Lower lobe of right lung (tissue), 2 donors: Measurements from ENCODE around the gene EPHA6. TPM values are rescaled to one million over a fixed set of nuclear protein-coding genes. Genes with fewer than 3 reads are reported as not detected.

Experiments
- ATAC-seq, 2 donors: fragments of 200-7000 bp; cut with Tn5 transposase; one replicate each; pipeline ENCODE4 v1.9.1; 2020 to 2022; ENCODE audit warnings: mild to moderate bottlenecking in 2 of 2, moderate library complexity in 2 of 2
- DNase-seq: peaks from one replicate; pipeline ENCODE4 v3.0.0-alpha.2; 2020
- H3K27ac ChIP-seq: fragments of 200-600 bp; one replicate; pipeline ENCODE4 v1.8.0; 2022
- H3K27me3 ChIP-seq: fragments of 200-600 bp; one replicate; pipeline ENCODE4 v1.8.0; 2022; ENCODE audit warnings: low read depth
- H3K36me3 ChIP-seq: fragments of 200-600 bp; one replicate; pipeline ENCODE4 v1.8.0; 2022; ENCODE audit warnings: mild to moderate bottlenecking
- H3K4me1 ChIP-seq: fragments of 200-600 bp; one replicate; pipeline ENCODE4 v1.8.0; 2022
- H3K4me3 ChIP-seq: fragments of 200-600 bp; one replicate; pipeline ENCODE4 v1.8.0; 2022; ENCODE audit warnings: mild to moderate bottlenecking
- H3K9me3 ChIP-seq: fragments of 200-600 bp; one replicate; pipeline ENCODE4 v1.8.0; 2022
- intact Hi-C: fragments of 100-400 bp; cut with DNase I; formaldehyde crosslinking; loops from one replicate; pipeline ENCODE4 v1.11.0; 2022
- total RNA-seq: library from RNA; stranded (reverse); fragmentation: NEBNext Ultra II Directional; extraction: Animal tissue kit (Norgen Biotek cat#: 25700); gene quantifications from one replicate; pipeline ENCODE4 v1.2.1, GENCODE V29; 2021
- TF ChIP-seq, protein P1 (sequence below): fragments of 200-600 bp; IDR thresholded peaks from one replicate; pipeline ENCODE4 v1.8.0; 2022; ENCODE audit warnings: antibody characterized with exemption, mild to moderate bottlenecking
- donor health status: DM: no; HTN: yes; CAD: no; lungs with severe emphysema.

Gene EPHA6
- total RNA-seq, 1 donor from 2014 or later: 0.53 TPM

DNA sequence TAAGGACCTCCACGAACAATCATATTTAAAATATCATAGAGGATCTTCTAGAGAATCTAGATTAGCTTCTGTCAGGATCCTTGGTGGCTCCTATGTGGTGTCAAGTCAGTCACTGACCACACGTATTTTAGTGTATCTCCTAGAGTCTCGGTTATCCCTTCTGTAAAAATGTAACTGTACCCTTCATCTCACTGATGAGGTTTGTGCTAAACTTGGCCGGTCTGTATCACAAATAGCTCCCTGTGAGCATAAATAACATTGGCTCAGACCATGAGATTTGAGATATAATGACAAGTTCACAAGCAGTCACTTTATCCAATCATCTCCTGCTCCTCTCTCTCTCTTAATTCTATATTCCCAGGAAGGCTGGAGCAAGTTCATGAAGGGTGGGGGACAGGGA is 856.6 kb downstream of the EPHA6 start:
- no peaks in the 10 kb centered on the region for H3K4me1 ChIP-seq
- no peaks in the 10 kb centered on the region for H3K27me3 ChIP-seq
- no peaks in the 10 kb centered on the region for H3K9me3 ChIP-seq
- H3K27ac ChIP-seq: no peak overlapping the region
- H3K36me3 ChIP-seq: no peaks in the 10 kb centered on the region
- ATAC-seq: no peak
- intact Hi-C loops: no loop called here
- no peak for DNase-seq
- TF ChIP-seq, protein P1, sequence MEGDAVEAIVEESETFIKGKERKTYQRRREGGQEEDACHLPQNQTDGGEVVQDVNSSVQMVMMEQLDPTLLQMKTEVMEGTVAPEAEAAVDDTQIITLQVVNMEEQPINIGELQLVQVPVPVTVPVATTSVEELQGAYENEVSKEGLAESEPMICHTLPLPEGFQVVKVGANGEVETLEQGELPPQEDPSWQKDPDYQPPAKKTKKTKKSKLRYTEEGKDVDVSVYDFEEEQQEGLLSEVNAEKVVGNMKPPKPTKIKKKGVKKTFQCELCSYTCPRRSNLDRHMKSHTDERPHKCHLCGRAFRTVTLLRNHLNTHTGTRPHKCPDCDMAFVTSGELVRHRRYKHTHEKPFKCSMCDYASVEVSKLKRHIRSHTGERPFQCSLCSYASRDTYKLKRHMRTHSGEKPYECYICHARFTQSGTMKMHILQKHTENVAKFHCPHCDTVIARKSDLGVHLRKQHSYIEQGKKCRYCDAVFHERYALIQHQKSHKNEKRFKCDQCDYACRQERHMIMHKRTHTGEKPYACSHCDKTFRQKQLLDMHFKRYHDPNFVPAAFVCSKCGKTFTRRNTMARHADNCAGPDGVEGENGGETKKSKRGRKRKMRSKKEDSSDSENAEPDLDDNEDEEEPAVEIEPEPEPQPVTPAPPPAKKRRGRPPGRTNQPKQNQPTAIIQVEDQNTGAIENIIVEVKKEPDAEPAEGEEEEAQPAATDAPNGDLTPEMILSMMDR: no peak
- no peak overlapping the region for H3K4me3 ChIP-seq

DNA sequence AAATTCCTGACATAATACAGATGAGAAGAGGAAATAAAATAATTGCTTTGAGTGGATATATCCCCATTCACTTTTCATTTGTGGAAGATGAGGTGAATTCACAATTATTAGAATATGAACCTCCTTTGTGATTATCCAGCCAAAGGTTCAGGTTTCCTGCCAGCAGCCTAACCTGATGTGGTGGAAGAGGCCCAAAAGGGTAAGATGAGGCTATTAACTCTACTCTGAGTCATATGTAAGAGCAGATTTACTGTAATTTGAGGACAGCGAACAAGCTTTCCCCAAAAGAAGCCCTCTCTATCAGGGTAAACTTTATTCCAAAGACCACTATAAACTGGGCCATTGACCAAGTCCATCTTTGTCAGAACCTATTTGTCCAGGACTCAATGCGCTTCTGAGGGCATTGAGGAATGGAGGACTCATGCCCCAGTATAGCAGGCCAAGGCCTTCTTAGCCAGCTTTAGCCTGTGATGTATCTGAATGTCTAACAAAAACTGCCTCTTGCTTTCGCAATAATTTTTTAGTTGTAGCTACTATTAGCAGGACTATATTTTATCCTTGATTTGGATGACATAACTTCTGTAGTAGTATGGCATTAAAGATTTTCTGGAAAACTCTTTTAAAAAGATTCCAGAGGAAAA is 859.1 kb downstream of the EPHA6 start:
- no peak overlapping the region for H3K4me3 ChIP-seq
- no peaks in the 10 kb centered on the region for H3K4me1 ChIP-seq
- intact Hi-C loops: no loop called here
- no peaks in the 10 kb centered on the region for H3K9me3 ChIP-seq
- no peaks in the 10 kb centered on the region for H3K27me3 ChIP-seq
- TF ChIP-seq, protein P1: no peak
- H3K27ac ChIP-seq: no peak overlapping the region
- ATAC-seq (no peak), DNase-seq (no peak)
- H3K36me3 ChIP-seq: no peaks in the 10 kb centered on the region

DNA sequence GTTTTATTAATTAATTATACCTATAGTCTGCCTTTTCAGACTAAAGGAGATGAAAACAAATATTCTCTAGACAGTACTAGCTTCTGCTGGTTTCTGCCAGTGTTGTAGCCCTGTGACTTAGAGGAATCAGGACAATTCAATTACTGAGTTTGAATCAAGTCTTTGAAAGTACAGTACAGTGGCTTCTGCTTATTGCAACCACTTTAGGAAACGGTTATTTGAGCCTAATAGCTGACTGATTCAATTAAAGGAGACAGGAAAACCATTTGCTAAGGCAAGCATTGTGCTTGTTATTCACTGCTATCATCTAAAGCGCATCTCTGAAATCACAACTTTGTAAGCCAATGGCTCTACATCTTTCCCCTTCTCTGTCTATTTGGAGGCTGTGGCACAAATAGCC is 860.1 kb downstream of the EPHA6 start:
- TF ChIP-seq, protein P1: no peak
- H3K4me3 ChIP-seq: no peak overlapping the region
- H3K36me3 ChIP-seq: no peaks in the 10 kb centered on the region
- no peak overlapping the region for H3K27ac ChIP-seq
- DNase-seq: no peak
- H3K4me1 ChIP-seq: no peaks in the 10 kb centered on the region
- intact Hi-C loops: no loop called here
- H3K9me3 ChIP-seq: no peaks in the 10 kb centered on the region
- no peaks in the 10 kb centered on the region for H3K27me3 ChIP-seq
- ATAC-seq: no peak

DNA sequence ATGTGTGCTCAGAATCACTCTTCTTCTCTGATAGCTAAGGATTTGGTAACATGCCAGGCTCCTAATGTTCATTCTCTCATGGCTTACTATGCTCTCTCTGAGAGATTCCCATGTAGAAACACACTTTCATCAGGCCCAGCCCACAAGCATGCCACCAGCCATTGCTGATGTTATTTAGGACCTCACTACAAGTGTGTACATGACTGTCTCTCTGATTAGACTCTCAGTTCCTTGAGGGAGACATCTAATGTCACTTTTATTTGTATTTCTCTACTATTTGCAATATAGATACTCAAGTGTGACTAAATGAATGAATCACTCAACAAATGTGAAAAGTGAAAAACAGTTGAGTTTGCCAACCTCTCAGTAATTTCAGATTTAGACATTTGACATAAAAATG is 865.8 kb downstream of the EPHA6 start:
- Histone ChIP-seq H3K4me1 (no peaks in the 10 kb centered on the region), H3K9me3 (no peaks in the 10 kb centered on the region), H3K27ac (no peak overlapping the region), H3K36me3 (no peaks in the 10 kb centered on the region), H3K27me3 (no peaks in the 10 kb centered on the region), H3K4me3 (no peak overlapping the region)
- ATAC-seq (no peak), DNase-seq (no peak)
- intact Hi-C loops: no loop called here
- TF ChIP-seq, protein P1: no peak

DNA sequence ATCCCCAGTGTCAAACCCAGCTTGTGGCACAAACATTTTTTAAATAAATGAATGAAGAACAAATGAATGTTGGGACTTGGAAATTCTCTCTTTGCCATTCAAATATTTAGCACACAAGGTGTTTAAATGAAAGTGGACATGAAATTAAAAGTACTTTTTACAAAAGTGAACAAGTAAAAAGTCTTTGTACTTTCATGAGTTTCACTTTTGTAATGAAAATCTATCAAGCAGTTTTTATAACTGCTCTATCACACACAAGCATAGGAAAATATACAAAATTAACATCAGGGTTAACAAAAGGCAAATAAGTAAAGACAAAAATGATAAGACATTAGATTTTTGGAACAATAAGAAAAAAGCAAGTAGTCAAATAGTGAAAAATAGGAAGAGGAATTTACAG is 866.3 kb downstream of the EPHA6 start:
- H3K27ac ChIP-seq: no peak overlapping the region
- H3K4me3 ChIP-seq: no peak overlapping the region
- H3K4me1 ChIP-seq: no peaks in the 10 kb centered on the region
- no peaks in the 10 kb centered on the region for H3K27me3 ChIP-seq
- no peak for DNase-seq
- ATAC-seq: no peak
- no peaks in the 10 kb centered on the region for H3K9me3 ChIP-seq
- H3K36me3 ChIP-seq: no peaks in the 10 kb centered on the region
- intact Hi-C loops: no loop called here
- TF ChIP-seq, protein P1: no peak
